ENCODE measurements around the gene TRUB2.

Gene TRUB2

DNA sequence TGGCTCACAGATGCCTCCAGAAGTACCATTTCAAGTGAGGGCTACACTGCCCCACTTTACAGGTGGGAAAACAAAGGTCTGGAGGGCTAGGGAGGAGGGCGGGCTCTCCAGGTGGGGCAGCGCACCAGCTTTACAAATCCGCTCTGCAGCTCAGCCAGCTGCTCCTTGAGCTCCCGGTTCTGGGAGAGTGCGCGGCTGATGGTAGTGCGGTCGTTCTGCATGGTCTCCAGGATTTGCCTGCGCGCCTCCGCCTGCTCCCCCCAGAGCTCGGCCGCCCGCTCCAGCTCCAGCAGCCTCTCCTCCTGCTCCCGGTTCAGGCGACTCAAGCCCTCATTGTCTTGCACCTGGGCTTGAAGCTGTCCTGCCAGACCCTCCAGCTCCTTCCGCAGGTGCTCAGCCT lies 61.9 kb downstream of the TRUB2 start:
- DNase-seq: no peak

DNA sequence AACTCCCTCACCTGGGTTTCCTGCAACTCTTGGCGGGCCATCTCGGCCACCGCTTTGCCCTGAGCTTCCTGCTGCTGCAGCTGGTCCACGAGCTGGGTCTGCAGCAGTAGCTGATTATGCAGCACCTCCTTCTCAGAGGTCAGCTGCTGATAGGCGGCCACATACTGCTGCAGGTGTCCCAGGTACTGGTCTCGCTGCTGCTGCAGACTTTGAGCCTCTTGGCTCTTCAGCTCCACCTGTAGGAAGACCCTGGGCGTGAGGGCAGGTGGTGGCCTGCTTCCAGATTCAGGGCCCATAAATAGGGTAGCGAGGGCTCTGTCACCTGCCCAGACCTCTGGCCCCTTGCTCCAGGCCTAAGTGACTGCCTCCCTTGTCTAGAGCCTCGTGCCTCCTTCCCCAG lies 63.1 kb downstream of the TRUB2 start:
- no peak for DNase-seq

- DNase-seq: no peak
These were observed 63.9 kb downstream of the TRUB2 start for GRCh38 chr9:128258326-128258725.

GRCh38 chr9:128257907-128258306 lies 64.3 kb downstream of the TRUB2 start:
- DNase-seq: no peak

DNA sequence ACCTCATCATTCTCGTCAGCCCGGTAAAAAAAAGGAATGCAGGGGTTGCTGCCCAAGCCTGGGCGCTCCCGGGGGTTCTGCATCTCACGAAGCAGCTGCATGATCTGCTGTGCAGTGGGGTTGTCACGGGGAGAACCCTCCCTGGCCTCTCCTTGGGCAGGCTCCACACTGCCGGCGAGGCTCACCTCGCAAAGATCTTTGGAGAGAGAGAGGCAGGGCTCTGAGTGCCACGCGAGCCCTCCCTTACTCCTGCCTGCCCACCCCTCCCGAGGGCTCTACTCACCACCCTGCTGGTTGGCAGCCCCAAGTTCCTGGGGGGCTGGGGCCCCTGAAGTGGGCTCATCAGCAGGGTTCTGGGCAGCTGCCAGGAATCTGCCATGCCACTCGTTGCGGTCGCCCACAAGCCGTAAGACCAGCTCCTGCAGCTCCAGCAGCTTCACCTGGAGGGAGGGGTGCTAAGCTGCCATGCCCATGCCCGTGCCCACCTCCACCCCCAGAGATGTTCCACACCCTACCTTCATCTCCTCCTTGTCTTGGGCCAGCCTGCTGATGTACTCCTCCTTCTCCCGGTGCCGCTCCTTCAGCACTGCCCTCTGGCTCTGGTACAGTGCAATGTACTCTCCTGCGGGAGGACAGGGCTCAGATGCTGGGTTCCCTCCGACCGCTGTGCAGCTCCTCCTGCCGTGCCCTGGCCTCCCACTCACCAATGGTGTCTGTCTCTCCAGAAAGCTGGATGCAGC lies 65.0 kb downstream of the TRUB2 start:
- no peak for DNase-seq

Data from stimulated activated CD4-positive, alpha-beta T cell treated with anti-CD3 and anti-CD28 coated beads, Interleukin-4, amount 100 ng/mL, for 24 hours (primary cell).